K562 (cell line): Measurements from ENCODE around the gene PDHA2. TPM values are rescaled to one million over a fixed set of nuclear protein-coding genes. Genes with fewer than 3 reads are reported as not detected.

Experiments used
- ATAC-seq: fragments of 200-7000 bp; cut with Tn5 transposase; 3 replicates; pipeline ENCODE4 v1.9.1; 2020; ENCODE audit warnings: moderate library complexity
- BruUV-seq: library from RNA; stranded (reverse); fragments of 400-500 nt; replicated peaks from 2 replicates; lab custom pipeline; 2021; lab: Mats Ljungman, UMichigan
- CTCF ChIA-PET: fragments of 300-600 bp; formaldehyde crosslinking; extraction: SDS; loops from one replicate; lab custom pipeline; 2021; ENCODE audit warnings: low intra/inter-chr PET ratio; lab: Yijun Ruan, JAX
- POLR2A ChIA-PET: fragments of 300-600, 350-650 bp; sonication (Branson Sonifier 250); formaldehyde crosslinking; extraction: SDS; loops from one replicate; lab custom pipeline; 2021; ENCODE audit warnings: antibody characterized with exemption, inconsistent platforms; lab: Yijun Ruan, JAX
- DNase-seq, 4 experiments: peaks; one replicate each; pipeline versions ENCODE4 v3.0.0 to v3.0.0-alpha.2; 2011 to 2018; ENCODE audit warnings: low spot score in 3 of 4, mixed read lengths in 3 of 4; ENCODE audit errors: extremely low read depth in 1 of 4
- FAIRE-seq: peaks from 2 replicates; lab custom pipeline; 2011; peaks lifted over from hg19 to GRCh38; lab: Jason Lieb, UNC
- H2AFZ ChIP-seq: 2 replicates; pipeline ENCODE4 v1.6.0; 2011; ENCODE audit warnings: low read depth, low read length, control low read depth, inconsistent platforms
- H3K27ac ChIP-seq: fragments of 200-600 bp; 3 replicates; pipeline ENCODE4 v1.8.0; 2011; ENCODE audit warnings: low read depth, mild to moderate bottlenecking, control low read depth, inconsistent platforms, low read length, moderate library complexity, mixed read lengths; ENCODE audit errors: extremely low read depth
- H3K27me3 ChIP-seq, 2 experiments: fragments of 300-600 bp in 1 of 2; 2 replicates in 1 of 2; 3 replicates in 1 of 2; pipeline versions ENCODE4 v1.6.0 to v1.8.0; 2011; ENCODE audit warnings: inconsistent platforms in 2 of 2, low read length in 2 of 2, mild to moderate bottlenecking in 1 of 2, mixed read lengths in 1 of 2, moderate library complexity in 1 of 2; ENCODE audit not compliant: control insufficient read depth in 2 of 2, insufficient read depth in 2 of 2
- H3K36me3 ChIP-seq: fragments of 300-600 bp; 3 replicates; pipeline ENCODE4 v1.8.0; 2011; ENCODE audit warnings: mild to moderate bottlenecking, low read length, inconsistent platforms; ENCODE audit not compliant: control insufficient read depth, insufficient read depth
- H3K4me1 ChIP-seq, 2 experiments: fragments of 200-600 bp in 1 of 2; replicated peaks in 1 of 2; 2 replicates in 1 of 2; 3 replicates in 1 of 2; pipeline versions ENCODE4 v1.5.1 to v1.8.0; 2011; ENCODE audit warnings: inconsistent platforms in 2 of 2, low read length in 2 of 2, mild to moderate bottlenecking in 1 of 2, mixed read lengths in 1 of 2, moderate library complexity in 1 of 2; ENCODE audit not compliant: control insufficient read depth in 2 of 2, insufficient read depth in 2 of 2
- H3K4me2 ChIP-seq: 2 replicates; pipeline ENCODE4 v1.6.1; 2011; ENCODE audit warnings: low read length, control low read depth, inconsistent platforms, mixed read lengths; ENCODE audit not compliant: insufficient read depth
- H3K4me3 ChIP-seq: fragments of 200-600 bp; sonication (generic), shearing (Covaris generic); 2 replicates; pipeline ENCODE4 v1.5.1; 2016; ENCODE audit warnings: control low read depth, inconsistent platforms
- H3K79me2 ChIP-seq: fragments of 200-600 bp; 3 replicates; pipeline ENCODE4 v1.8.0; 2011; ENCODE audit warnings: low read length, inconsistent platforms; ENCODE audit not compliant: control insufficient read depth, insufficient read depth
- H3K9ac ChIP-seq, 2 experiments: 2 replicates each; pipeline versions ENCODE4 v1.6.0 to v1.6.1; 2011; ENCODE audit warnings: low read depth in 2 of 2, low read length in 2 of 2, control low read depth in 1 of 2, inconsistent platforms in 1 of 2, mild to moderate bottlenecking in 1 of 2, mixed read lengths in 1 of 2; ENCODE audit not compliant: insufficient read depth in 1 of 2
- H3K9me1 ChIP-seq: one replicate; pipeline ENCODE4 v1.6.0; 2011; ENCODE audit warnings: inconsistent platforms, mild to moderate bottlenecking, low read length, moderate library complexity; ENCODE audit not compliant: control insufficient read depth, insufficient read depth
- H3K9me3 ChIP-seq: replicated peaks from 2 replicates; pipeline ENCODE4 v1.5.1; 2011; ENCODE audit warnings: low read depth, low read length, inconsistent platforms; ENCODE audit not compliant: control insufficient read depth, insufficient read depth
- H4K20me1 ChIP-seq: replicated peaks from 2 replicates; pipeline ENCODE4 v1.6.1; 2011; ENCODE audit warnings: low read length, inconsistent platforms, mixed read lengths; ENCODE audit not compliant: control insufficient read depth, insufficient read depth
- CC2D1A ChIP-seq: fragments of 450-650 bp; IDR thresholded peaks from 2 replicates; pipeline ENCODE4 v1.6.1; 2017; ENCODE audit warnings: mild to moderate bottlenecking
- CREB1 ChIP-seq, 2 experiments: sonication (generic) in 1 of 2; formaldehyde crosslinking in 1 of 2; IDR thresholded peaks; 2 replicates each; pipeline versions ENCODE4 v1.6.1 to v1.8.0; 2012 to 2022; ENCODE audit warnings: inconsistent platforms in 1 of 2, mild to moderate bottlenecking in 1 of 2, missing genetic modification reagents in 1 of 2, moderate library complexity in 1 of 2
- ELF2 ChIP-seq: fragments of 250-450 bp; sonication (Bioruptor Pico); IDR thresholded peaks from 2 replicates; pipeline ENCODE4 v1.5.0; 2021; ENCODE audit warnings: mild to moderate bottlenecking
- GABPB2 ChIP-seq: fragments of 250-450 bp; sonication (Bioruptor Pico); conservative IDR thresholded peaks from 2 replicates; pipeline ENCODE4 v1.5.1; 2021; ENCODE audit warnings: mild to moderate bottlenecking
- GATA2 ChIP-seq: sonication (generic); formaldehyde crosslinking; IDR thresholded peaks from 2 replicates; pipeline ENCODE4 v1.4.0; 2020; ENCODE audit warnings: mild to moderate bottlenecking, missing genetic modification reagents
- IFI16 ChIP-seq: fragments of 250-450 bp; sonication (Bioruptor Pico); IDR thresholded peaks from 2 replicates; pipeline ENCODE4 v2.1.2; 2022; ENCODE audit warnings: mild to moderate bottlenecking, inconsistent platforms
- NCOA1 ChIP-seq: fragments of 450-650 bp; IDR thresholded peaks from 2 replicates; pipeline ENCODE4 v1.6.1; 2016; ENCODE audit warnings: low read depth
- PBX2 ChIP-seq, 2 experiments: IDR thresholded peaks in 1 of 2; conservative IDR thresholded peaks in 1 of 2; 2 replicates each; pipeline ENCODE4 v1.6.1; 2016; ENCODE audit warnings: low read depth in 2 of 2, mild to moderate bottlenecking in 1 of 2, missing compliant biosample characterization in 1 of 2, missing genetic modification characterization in 1 of 2, moderate library complexity in 1 of 2
- SNIP1 ChIP-seq: fragments of 450-650 bp; IDR thresholded peaks from 2 replicates; pipeline ENCODE4 v1.7.1; 2017; ENCODE audit warnings: low read depth, mild to moderate bottlenecking
- SOX6 ChIP-seq: fragments of 450-650 bp; IDR thresholded peaks from 2 replicates; pipeline ENCODE4 v1.6.1; 2014; ENCODE audit warnings: mild to moderate bottlenecking
- SRF ChIP-seq, 2 experiments: fragments of 250-450, 450-650 bp in 1 of 2; sonication (Bioruptor Pico) in 1 of 2; sonication (generic) in 1 of 2; formaldehyde crosslinking; IDR thresholded peaks; 2 replicates each; pipeline versions ENCODE4 v1.5.0 to v1.5.1; 2020 to 2022; ENCODE audit warnings: mild to moderate bottlenecking in 1 of 2, missing genetic modification reagents in 1 of 2
- STAG1 ChIP-seq: sonication (generic); formaldehyde crosslinking; IDR thresholded peaks from 2 replicates; pipeline ENCODE4 v1.5.0; 2020; ENCODE audit warnings: missing genetic modification reagents, borderline replicate concordance
- SUPT5H ChIP-seq: fragments of 450-650 bp; IDR thresholded peaks from 2 replicates; pipeline ENCODE4 v1.6.1; 2016
- XRCC5 ChIP-seq: fragments of 200-400 bp; formaldehyde crosslinking; IDR thresholded peaks from 2 replicates; pipeline ENCODE4 v1.6.1; 2017; ENCODE audit warnings: low read depth, mild to moderate bottlenecking, low read length
- ZNF740 ChIP-seq, 3 experiments: fragments of 200-800 bp in 1 of 3; sonication (Bioruptor generic) in 1 of 3; sonication (generic) in 1 of 3; formaldehyde crosslinking in 1 of 3; IDR thresholded peaks; 2 replicates each; pipeline versions ENCODE4 v1.6.1 to v1.8.0; 2016 to 2022; ENCODE audit warnings: mild to moderate bottlenecking in 2 of 3, missing compliant biosample characterization in 2 of 3, missing genetic modification characterization in 2 of 3, missing genetic modification reagents in 1 of 3
- ZNF75A ChIP-seq: fragments of 450-650 bp; formaldehyde crosslinking; IDR thresholded peaks from 2 replicates; pipeline ENCODE4 v1.4.0; 2020; ENCODE audit warnings: mild to moderate bottlenecking
- WGBS: fragments of 100-300 bp; shearing (Covaris generic); methylation state at CpG from one replicate; pipeline ENCODE4 v1.1.6; 2016; ENCODE audit warnings: low coverage, mixed read lengths; ENCODE audit not compliant: insufficient coverage; ENCODE audit errors: missing lambda C conversion rate; 5-methylcytosine and 5-hydroxymethylcytosine counted together
- in situ Hi-C: fragments of 300-500 bp; cut with MboI; formaldehyde crosslinking; loops from 4 replicates; pipeline ENCODE4 v1.15.0; 2018; ENCODE audit warnings: inconsistent platforms, mixed read lengths
- intact Hi-C: fragments of 100-400 bp; cut with micrococcal nuclease; formaldehyde crosslinking; loops from 2 replicates; pipeline ENCODE4 v1.14.2; 2022
- polyA plus RNA-seq, 8 experiments: library from polyadenylated mRNA; depleted of rRNA in 4 of 8; stranded (reverse) in 5 of 8; unstranded in 3 of 8; fragments of >200 nt; fragmentation: Nextera tagmentation in 2 of 8; fragmentation: Illumina TruSeq in 1 of 8; extraction: Ambion mirVana in 2 of 8; extraction: Trizol in 1 of 8; gene quantifications; 2 replicates each; pipeline versions ENCODE4 v1.2.1 to v1.2.3, GENCODE V29; 2011 to 2014; ENCODE audit warnings: inconsistent platforms in 1 of 8, missing spikeins in 1 of 8
- total RNA-seq, 7 experiments: library from RNA; depleted of rRNA in 6 of 7; stranded (reverse); fragments of >200 nt in 6 of 7; fragmentation: Illumina TruSeq in 2 of 7; extraction: Trizol in 2 of 7; gene quantifications; 2 replicates each; pipeline versions ENCODE4 v1.2.1 to v1.2.3, GENCODE V29; 2011 to 2021; ENCODE audit warnings: low replicate concordance in 1 of 7

The PDHA2 gene
- total and polyA plus RNA-seq, 9 of the 15 experiments (the other 6 are each of a cell fraction or from before 2014, with no cell fraction given): not detected

DNA sequence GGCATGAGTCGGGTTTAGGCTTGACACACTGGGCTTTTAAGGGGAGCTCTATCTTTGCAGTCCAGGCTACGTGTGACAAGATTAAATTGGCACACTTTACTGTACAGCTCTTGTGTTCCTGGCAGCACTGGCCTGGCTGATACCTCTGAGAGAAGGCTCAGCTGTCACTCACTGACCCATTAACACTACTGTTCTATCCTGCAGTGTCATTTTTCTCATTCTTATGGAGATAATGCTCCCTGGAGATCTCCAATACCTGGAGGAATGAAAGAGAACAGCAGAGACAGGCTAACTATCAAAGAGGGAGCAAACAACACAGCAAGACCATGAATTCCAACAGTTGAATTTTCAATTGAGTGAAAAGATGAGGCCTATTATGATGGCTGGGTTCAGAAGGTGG is 1.7 kb upstream of the PDHA2 start:
- DNase-seq (no peak), FAIRE-seq (no peak), ATAC-seq (no peak)
- no peaks in the 10 kb centered on the region for H3K79me2 ChIP-seq
- H3K27ac ChIP-seq: no peak overlapping the region
- no peaks in the 10 kb centered on the region for H3K36me3 ChIP-seq
- H3K27me3 ChIP-seq: no peaks in the 10 kb centered on the region
- H3K9ac ChIP-seq: no peak overlapping the region
- no peaks in the 10 kb centered on the region for H3K9me3 ChIP-seq
- no TSS peak for BruUV-seq
- 0% methylated on average over 2 of the region's 2 CpGs for WGBS
- in situ Hi-C loops (no loop called here), intact Hi-C loops (no loop called here)
- no peak overlapping the region for H3K4me2 ChIP-seq
- H3K9me1 ChIP-seq: no peaks in the 10 kb centered on the region
- no peak overlapping the region for H2AFZ ChIP-seq
- H4K20me1 ChIP-seq: no peaks in the 10 kb centered on the region
- CTCF ChIA-PET: no interaction called here
- no peak overlapping the region for H3K4me3 ChIP-seq
- POLR2A ChIA-PET: no interaction called here
- no peaks in the 10 kb centered on the region for H3K4me1 ChIP-seq
- no peak for TF ChIP-seq GATA2 (CRISPR knock-in tag)
- TF ChIP-seq ZNF75A: no peak
- no peak for TF ChIP-seq CC2D1A
- no peak for TF ChIP-seq SNIP1
- no peak for TF ChIP-seq CREB1 (IDR thresholded peaks at IDR 0.05)
- no peak for TF ChIP-seq CREB1 (CRISPR knock-in tag; IDR thresholded peaks at IDR 0.05)
- TF ChIP-seq XRCC5: no peak
- TF ChIP-seq SOX6: no peak
- TF ChIP-seq STAG1 (CRISPR knock-in tag): no peak
- no peak for TF ChIP-seq SUPT5H
- TF ChIP-seq GABPB2: no peak
- no peak for TF ChIP-seq IFI16
- TF ChIP-seq ZNF740 (CRISPR knock-in tag; IDR thresholded peaks at IDR 0.05): no peak
- TF ChIP-seq ZNF740 (tag; IDR thresholded peaks at IDR 0.05): no peak
- no peak for TF ChIP-seq SRF (CRISPR knock-in tag; IDR thresholded peaks at IDR 0.05)
- no peak for TF ChIP-seq ELF2 (CRISPR knock-in tag)
- TF ChIP-seq NCOA1: no peak
- TF ChIP-seq PBX2 (CRISPR knock-in tag; IDR thresholded peaks at IDR 0.05; ENCODE audit: low read depth): no peak
- no peak for TF ChIP-seq PBX2 (tag; conservative IDR thresholded peaks at IDR 0.05; ENCODE audit: low read depth)
